K562 (cell line): ENCODE data around the gene BLZF1. TPM values are rescaled to one million over a fixed set of nuclear protein-coding genes. Genes with fewer than 3 reads are reported as not detected.

ENCODE experiments used
- ATF7 ChIP-seq: fragments of 450-650 bp; IDR thresholded peaks from 2 replicates; pipeline ENCODE4 v1.7.1; 2014; ENCODE audit warnings: mild to moderate bottlenecking, moderate library complexity
- CSDE1 ChIP-seq, 2 experiments: fragments of 450-650 bp; IDR thresholded peaks; 2 replicates each; pipeline ENCODE4 v1.6.1; 2016; ENCODE audit warnings: mild to moderate bottlenecking in 1 of 2
- CXXC5 ChIP-seq: fragments of 250-450 bp; sonication (Bioruptor Pico); IDR thresholded peaks from 2 replicates; pipeline ENCODE4 v1.8.0; 2022; ENCODE audit warnings: inconsistent platforms, mild to moderate bottlenecking, moderate library complexity
- E2F5 ChIP-seq: sonication (generic); formaldehyde crosslinking; IDR thresholded peaks from 2 replicates; pipeline ENCODE4 v1.8.0; 2022; ENCODE audit warnings: mild to moderate bottlenecking, missing genetic modification reagents
- ETS2 ChIP-seq: IDR thresholded peaks from 2 replicates; pipeline ENCODE4 v1.6.1; 2016; ENCODE audit warnings: borderline replicate concordance, missing genetic modification characterization, mild to moderate bottlenecking, moderate library complexity, missing compliant biosample characterization; ENCODE audit not compliant: poor library complexity, severe bottlenecking
- GABPA ChIP-seq: fragments of 200-800 bp; sonication (Bioruptor generic); conservative IDR thresholded peaks from 2 replicates; pipeline ENCODE4 v1.6.1; 2016; ENCODE audit warnings: low read depth, missing genetic modification characterization, missing compliant biosample characterization
- HEY1 ChIP-seq: fragments of 250-450 bp; sonication (Bioruptor Pico); IDR thresholded peaks from 2 replicates; pipeline ENCODE4 v1.5.0; 2020; ENCODE audit warnings: mild to moderate bottlenecking, moderate library complexity, borderline replicate concordance
- HNRNPUL1 ChIP-seq: fragments of 200-400 bp; formaldehyde crosslinking; IDR thresholded peaks from 2 replicates; pipeline ENCODE4 v1.6.1; 2017; ENCODE audit warnings: low read length
- MLLT1 ChIP-seq, 2 experiments: fragments of 450-650 bp; IDR thresholded peaks; 2 replicates each; pipeline ENCODE4 v1.6.1; 2016
- MXI1 ChIP-seq: IDR thresholded peaks from 2 replicates; pipeline ENCODE4 v1.6.1; 2011; ENCODE audit warnings: low read depth, mild to moderate bottlenecking, improper control_type of control experiment, low read length
- NFXL1 ChIP-seq: fragments of 450-650 bp; formaldehyde crosslinking; IDR thresholded peaks from 2 replicates; pipeline ENCODE4 v1.4.0; 2021; ENCODE audit warnings: mild to moderate bottlenecking
- POLR2AphosphoS2 ChIP-seq: IDR thresholded peaks from 2 replicates; pipeline ENCODE4 v1.6.1; 2012; ENCODE audit warnings: low read length, improper control_type of control experiment
- SMARCB1 ChIP-seq: IDR thresholded peaks from 2 replicates; pipeline ENCODE4 v1.6.1; 2011; ENCODE audit warnings: improper control_type of control experiment, low read depth; ENCODE audit not compliant: insufficient read length
- TEAD1 ChIP-seq, 2 experiments: fragments of 450-650 bp in 1 of 2; sonication (generic) in 1 of 2; formaldehyde crosslinking; IDR thresholded peaks; 2 replicates each; pipeline versions ENCODE4 v1.4.0 to v1.8.0; 2020 to 2022; ENCODE audit warnings: mild to moderate bottlenecking in 2 of 2, missing genetic modification reagents in 1 of 2
- THRAP3 ChIP-seq: fragments of 450-650 bp; IDR thresholded peaks from 2 replicates; pipeline ENCODE4 v1.6.1; 2016; ENCODE audit warnings: mild to moderate bottlenecking, inconsistent platforms, borderline replicate concordance
- ZFP30 ChIP-seq: fragments of 250-450 bp; sonication (Bioruptor Pico); IDR thresholded peaks from 2 replicates; pipeline ENCODE4 v1.8.0; 2022; ENCODE audit warnings: moderate library complexity, mild to moderate bottlenecking, inconsistent platforms, borderline replicate concordance
- ZNF212 ChIP-seq: fragments of 450-650 bp; formaldehyde crosslinking; IDR thresholded peaks from 2 replicates; pipeline ENCODE4 v1.4.0; 2020; ENCODE audit warnings: mild to moderate bottlenecking
- ZNF395 ChIP-seq: fragments of 200-800 bp; sonication (Bioruptor generic); IDR thresholded peaks from 2 replicates; pipeline ENCODE4 v1.6.1; 2017; ENCODE audit warnings: missing genetic modification characterization, missing compliant biosample characterization
- ZNF766 ChIP-seq: fragments of 200-800 bp; sonication (Bioruptor generic); conservative IDR thresholded peaks from 2 replicates; pipeline ENCODE4 v1.6.1; 2016; ENCODE audit warnings: missing genetic modification characterization, missing compliant biosample characterization
- polyA plus RNA-seq, 8 experiments: library from polyadenylated mRNA; depleted of rRNA in 4 of 8; stranded (reverse) in 5 of 8; unstranded in 3 of 8; fragments of >200 nt; fragmentation: Nextera tagmentation in 2 of 8; fragmentation: Illumina TruSeq in 1 of 8; extraction: Ambion mirVana in 2 of 8; extraction: Trizol in 1 of 8; gene quantifications; 2 replicates each; pipeline versions ENCODE4 v1.2.1 to v1.2.3, GENCODE V29; 2011 to 2014; ENCODE audit warnings: inconsistent platforms in 1 of 8, missing spikeins in 1 of 8
- total RNA-seq, 7 experiments: library from RNA; depleted of rRNA in 6 of 7; stranded (reverse); fragments of >200 nt in 6 of 7; fragmentation: Illumina TruSeq in 2 of 7; extraction: Trizol in 2 of 7; gene quantifications; 2 replicates each; pipeline versions ENCODE4 v1.2.1 to v1.2.3, GENCODE V29; 2011 to 2021; ENCODE audit warnings: low replicate concordance in 1 of 7
- TF ChIP-seq, protein P1 (sequence below): fragments of 450-650 bp; formaldehyde crosslinking; IDR thresholded peaks from 2 replicates; pipeline ENCODE4 v1.4.0; 2020; ENCODE audit warnings: mild to moderate bottlenecking, moderate library complexity
- TF ChIP-seq, protein P2 (sequence below): fragments of 250-450 bp; sonication (Bioruptor Pico); IDR thresholded peaks from 2 replicates; pipeline ENCODE4 v1.5.0; 2021
- TF ChIP-seq, protein P3 (sequence below): fragments of 450-650 bp; conservative IDR thresholded peaks from 2 replicates; pipeline ENCODE4 v1.6.1; 2016; ENCODE audit warnings: missing genetic modification characterization, low read depth, mild to moderate bottlenecking, missing compliant biosample characterization, moderate library complexity

Gene BLZF1
- total and polyA plus RNA-seq, 9 of the 15 experiments (the other 6 are each of a cell fraction or from before 2014, with no cell fraction given) = 20.5 to 32.8 (median 25.3) TPM

- TF ChIP-seq ZNF395 (CRISPR knock-in tag) (no peak), ETS2 (no peak), GABPA (tag) (no peak), ZNF212 (no peak), SMARCB1 (no peak), NFXL1 (CRISPR knock-in tag) (no peak), POLR2AphosphoS2 (no peak), HEY1 (CRISPR knock-in tag) (no peak), THRAP3 (no peak), ATF7 (no peak), ZFP30 (CRISPR knock-in tag) (no peak), TEAD1 (CRISPR knock-in tag; IDR thresholded peaks at IDR 0.05) (no peak), HNRNPUL1 (no peak), ZNF766 (CRISPR knock-in tag) (no peak), MLLT1 (IDR thresholded peaks at IDR 0.05) (0 out of 4 replicates have a peak, but pooled peaks of 1 of the 2 experiments have one; percentile 31), CXXC5 (CRISPR knock-in tag) (no peak), MXI1 (no peak), CSDE1 (IDR thresholded peaks at IDR 0.05) (no peak), E2F5 (CRISPR knock-in tag) (no peak)
- TF ChIP-seq, protein P1, sequence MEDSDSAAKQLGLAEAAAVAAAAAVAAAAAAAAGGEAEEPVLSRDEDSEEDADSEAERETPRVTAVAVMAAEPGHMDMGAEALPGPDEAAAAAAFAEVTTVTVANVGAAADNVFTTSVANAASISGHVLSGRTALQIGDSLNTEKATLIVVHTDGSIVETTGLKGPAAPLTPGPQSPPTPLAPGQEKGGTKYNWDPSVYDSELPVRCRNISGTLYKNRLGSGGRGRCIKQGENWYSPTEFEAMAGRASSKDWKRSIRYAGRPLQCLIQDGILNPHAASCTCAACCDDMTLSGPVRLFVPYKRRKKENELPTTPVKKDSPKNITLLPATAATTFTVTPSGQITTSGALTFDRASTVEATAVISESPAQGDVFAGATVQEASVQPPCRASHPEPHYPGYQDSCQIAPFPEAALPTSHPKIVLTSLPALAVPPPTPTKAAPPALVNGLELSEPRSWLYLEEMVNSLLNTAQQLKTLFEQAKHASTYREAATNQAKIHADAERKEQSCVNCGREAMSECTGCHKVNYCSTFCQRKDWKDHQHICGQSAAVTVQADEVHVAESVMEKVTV = no peak
- TF ChIP-seq, protein P2, sequence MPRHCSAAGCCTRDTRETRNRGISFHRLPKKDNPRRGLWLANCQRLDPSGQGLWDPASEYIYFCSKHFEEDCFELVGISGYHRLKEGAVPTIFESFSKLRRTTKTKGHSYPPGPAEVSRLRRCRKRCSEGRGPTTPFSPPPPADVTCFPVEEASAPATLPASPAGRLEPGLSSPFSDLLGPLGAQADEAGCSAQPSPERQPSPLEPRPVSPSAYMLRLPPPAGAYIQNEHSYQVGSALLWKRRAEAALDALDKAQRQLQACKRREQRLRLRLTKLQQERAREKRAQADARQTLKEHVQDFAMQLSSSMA (CRISPR knock-in tag) = no peak
- TF ChIP-seq, protein P3, sequence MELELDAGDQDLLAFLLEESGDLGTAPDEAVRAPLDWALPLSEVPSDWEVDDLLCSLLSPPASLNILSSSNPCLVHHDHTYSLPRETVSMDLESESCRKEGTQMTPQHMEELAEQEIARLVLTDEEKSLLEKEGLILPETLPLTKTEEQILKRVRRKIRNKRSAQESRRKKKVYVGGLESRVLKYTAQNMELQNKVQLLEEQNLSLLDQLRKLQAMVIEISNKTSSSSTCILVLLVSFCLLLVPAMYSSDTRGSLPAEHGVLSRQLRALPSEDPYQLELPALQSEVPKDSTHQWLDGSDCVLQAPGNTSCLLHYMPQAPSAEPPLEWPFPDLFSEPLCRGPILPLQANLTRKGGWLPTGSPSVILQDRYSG (tag) = no peak
These were observed 393 bp downstream of the BLZF1 start (continued) for GRCh38 chr1:169368406-169368769.
